Thoracic aorta (tissue), 2 donors: ENCODE data around the gene GNG4. TPM values are rescaled to one million over a fixed set of nuclear protein-coding genes. Genes with fewer than 3 reads are reported as not detected.

Source experiments
- ATAC-seq: fragments of 150-250 bp; one replicate; pipeline ENCODE4 v1.8.0; 2017; ENCODE audit warnings: low read depth; ENCODE audit not compliant: insufficient number of reproducible peaks, low FRiP score
- DNase-seq: peaks from one replicate; pipeline ENCODE4 v3.0.0-alpha.2; 2020; ENCODE audit warnings: low spot score
- H3K27ac ChIP-seq, 2 donors: fragments of 200-600 bp; sonication (generic); 1 replicate in 1 of 2; 2 replicates in 1 of 2; pipeline ENCODE4 v1.5.1; 2016; ENCODE audit warnings: mild to moderate bottlenecking in 2 of 2, moderate library complexity in 2 of 2
- H3K27me3 ChIP-seq: fragments of 200-600 bp; sonication (generic); replicated peaks from 2 replicates; pipeline ENCODE4 v1.6.0; 2016; ENCODE audit warnings: mild to moderate bottlenecking; ENCODE audit not compliant: insufficient read depth
- H3K36me3 ChIP-seq: fragments of 200-600 bp; sonication (generic); one replicate; pipeline ENCODE4 v1.5.1; 2016
- H3K4me1 ChIP-seq, 2 donors: fragments of 200-600 bp; sonication (generic); 1 replicate in 1 of 2; 2 replicates in 1 of 2; pipeline versions ENCODE4 v1.5.1 to v1.6.0; 2016; ENCODE audit warnings: low read depth in 2 of 2, mild to moderate bottlenecking in 1 of 2; ENCODE audit not compliant: control insufficient read depth in 1 of 2
- H3K4me3 ChIP-seq: fragments of 200-600 bp; sonication (generic); 2 replicates; pipeline ENCODE4 v1.5.1; 2016; ENCODE audit warnings: mild to moderate bottlenecking
- H3K9me3 ChIP-seq: fragments of 200-600 bp; sonication (generic); 2 replicates; pipeline ENCODE4 v1.5.1; 2016
- total RNA-seq, 2 donors: library from RNA; depleted of rRNA; stranded (reverse); fragments of >200 nt; gene quantifications; one replicate each; pipeline versions ENCODE4 v1.1.0 to v1.2.3, GENCODE V29; 2016
- TF ChIP-seq, protein P1 (sequence below): fragments of 200-600 bp; sonication (generic); IDR thresholded peaks from one replicate; pipeline ENCODE4 v1.5.1; 2019; ENCODE audit warnings: antibody characterized with exemption

The GNG4 gene
- total RNA-seq, 2 donors from 2014 or later, result 0.28 TPM; not detected in 1

DNA sequence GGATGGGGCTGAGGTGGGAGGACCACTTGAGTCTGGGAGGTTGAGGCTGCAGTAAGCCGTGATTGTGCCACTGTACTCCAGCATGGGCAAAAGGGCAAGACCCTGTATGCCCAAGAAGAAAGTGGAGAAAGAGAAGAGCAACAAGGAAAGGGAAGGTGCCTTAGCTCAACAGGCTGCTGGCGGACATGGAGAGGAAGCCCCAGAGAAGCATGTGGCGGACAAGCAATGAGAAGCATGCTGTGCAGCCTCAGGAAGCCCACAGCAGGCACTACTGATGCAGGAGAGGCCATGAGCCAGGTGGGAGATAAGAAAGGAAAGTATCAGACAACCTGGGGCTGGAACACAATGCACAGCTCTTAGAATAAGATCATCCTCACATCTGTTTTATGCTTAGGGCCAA, 32.6 kb upstream of the GNG4 start:
- DNase-seq, result no peak
- no peak for ATAC-seq
- H3K9me3 ChIP-seq, result no peaks in the 10 kb centered on the region
- peaks cover 12% of the 10 kb centered on the region for H3K36me3 ChIP-seq
- no peak overlapping the region for H3K4me3 ChIP-seq
- no peaks in the 10 kb centered on the region for H3K4me1 ChIP-seq
- H3K27me3 ChIP-seq, result no peaks in the 10 kb centered on the region
- TF ChIP-seq, protein P1, sequence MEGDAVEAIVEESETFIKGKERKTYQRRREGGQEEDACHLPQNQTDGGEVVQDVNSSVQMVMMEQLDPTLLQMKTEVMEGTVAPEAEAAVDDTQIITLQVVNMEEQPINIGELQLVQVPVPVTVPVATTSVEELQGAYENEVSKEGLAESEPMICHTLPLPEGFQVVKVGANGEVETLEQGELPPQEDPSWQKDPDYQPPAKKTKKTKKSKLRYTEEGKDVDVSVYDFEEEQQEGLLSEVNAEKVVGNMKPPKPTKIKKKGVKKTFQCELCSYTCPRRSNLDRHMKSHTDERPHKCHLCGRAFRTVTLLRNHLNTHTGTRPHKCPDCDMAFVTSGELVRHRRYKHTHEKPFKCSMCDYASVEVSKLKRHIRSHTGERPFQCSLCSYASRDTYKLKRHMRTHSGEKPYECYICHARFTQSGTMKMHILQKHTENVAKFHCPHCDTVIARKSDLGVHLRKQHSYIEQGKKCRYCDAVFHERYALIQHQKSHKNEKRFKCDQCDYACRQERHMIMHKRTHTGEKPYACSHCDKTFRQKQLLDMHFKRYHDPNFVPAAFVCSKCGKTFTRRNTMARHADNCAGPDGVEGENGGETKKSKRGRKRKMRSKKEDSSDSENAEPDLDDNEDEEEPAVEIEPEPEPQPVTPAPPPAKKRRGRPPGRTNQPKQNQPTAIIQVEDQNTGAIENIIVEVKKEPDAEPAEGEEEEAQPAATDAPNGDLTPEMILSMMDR, result no peak
- H3K27ac ChIP-seq, result no peak overlapping the region

DNA sequence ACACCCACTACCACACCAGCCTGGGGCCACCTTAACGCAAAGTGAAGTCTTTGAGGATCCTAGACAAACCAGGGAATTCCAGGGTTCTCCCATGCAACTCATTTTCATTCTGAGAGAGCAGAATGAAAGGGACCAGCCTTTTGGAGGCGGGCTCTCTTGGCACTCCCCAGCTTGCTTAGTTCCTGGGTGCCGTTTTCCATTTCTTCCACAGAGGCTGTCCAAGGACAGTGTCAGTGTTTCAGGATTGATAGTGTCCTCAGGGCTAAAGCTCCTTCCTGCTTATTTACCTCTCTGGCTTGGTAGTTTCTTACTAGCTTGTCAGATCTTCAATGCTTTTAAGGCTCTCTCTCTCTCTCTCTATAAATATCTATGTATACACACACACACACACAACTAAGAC, 30.1 kb upstream of the GNG4 start:
- H3K27me3 ChIP-seq, result no peaks in the 10 kb centered on the region
- peaks cover 4% of the 10 kb centered on the region for H3K9me3 ChIP-seq
- H3K4me1 ChIP-seq, result no peaks in the 10 kb centered on the region
- DNase-seq (no peak), ATAC-seq (no peak)
- H3K36me3 ChIP-seq, result peaks cover 25% of the 10 kb centered on the region
- no peak overlapping the region for H3K27ac ChIP-seq
- H3K4me3 ChIP-seq, result no peak overlapping the region
- TF ChIP-seq, protein P1, result no peak

DNA sequence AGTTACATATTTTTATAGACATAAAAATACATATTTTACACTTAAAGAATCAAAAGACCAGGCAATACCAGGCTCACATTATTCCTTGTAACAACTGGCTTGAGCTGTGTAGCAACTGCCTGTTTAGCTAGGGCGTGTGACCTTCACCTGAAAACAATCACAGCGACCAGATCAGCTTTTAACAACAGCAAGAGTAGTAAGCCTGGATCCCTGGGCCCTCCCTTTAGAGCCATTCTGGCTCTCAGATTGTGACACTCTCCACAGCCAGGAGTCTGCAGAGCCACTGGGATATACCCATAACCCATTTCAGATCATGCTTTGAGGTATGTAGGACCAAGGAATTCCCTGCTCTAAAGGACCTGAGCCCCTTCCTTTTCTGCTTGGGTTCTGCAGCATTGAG, 29.4 kb upstream of the GNG4 start:
- Histone ChIP-seq H3K27me3 (no peaks in the 10 kb centered on the region), H3K9me3 (peaks cover 4% of the 10 kb centered on the region), H3K4me1 (no peaks in the 10 kb centered on the region), H3K36me3 (peaks cover 24% of the 10 kb centered on the region), H3K27ac (no peak overlapping the region), H3K4me3 (no peak overlapping the region)
- DNase-seq (no peak), ATAC-seq (no peak)
- TF ChIP-seq, protein P1, result no peak

DNA sequence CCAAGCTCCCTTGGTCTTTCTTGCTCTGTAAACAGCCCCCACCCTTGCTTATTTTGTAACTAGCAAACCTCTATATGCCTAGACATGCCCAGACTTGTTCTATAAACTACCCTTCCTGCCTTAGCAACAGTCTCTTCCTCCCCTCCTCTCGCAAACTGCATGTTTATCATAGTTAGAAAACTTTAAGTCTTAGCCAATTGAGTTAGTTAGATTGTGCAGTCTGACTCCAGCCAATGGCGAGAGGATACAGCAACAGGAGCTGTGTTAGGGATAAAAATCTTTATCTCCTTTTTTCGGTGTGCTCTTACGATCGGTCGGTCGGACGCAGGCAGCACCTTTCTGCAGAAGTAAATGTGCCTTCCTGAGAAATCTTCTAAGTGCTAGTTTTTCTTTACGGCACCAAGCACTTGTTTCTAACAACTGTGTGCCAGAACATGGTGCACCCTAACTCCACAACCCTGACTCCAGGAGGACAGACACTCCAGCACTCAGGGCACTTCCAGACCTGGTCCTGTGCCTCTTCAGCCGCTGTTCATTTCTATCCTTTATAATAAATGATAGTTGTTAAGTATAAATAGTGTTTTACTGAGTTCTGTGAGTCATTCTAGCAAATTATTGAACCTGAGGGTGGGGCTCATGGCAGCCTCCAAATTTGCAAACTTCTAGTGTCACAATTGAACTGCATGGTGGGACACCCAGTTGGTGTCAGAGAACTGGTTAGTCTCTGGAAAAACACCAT, 25.7 kb upstream of the GNG4 start:
- TF ChIP-seq, protein P1, result no peak
- no peak for ATAC-seq
- Histone ChIP-seq H3K27ac (no peak overlapping the region), H3K4me1 (no peaks in the 10 kb centered on the region), H3K4me3 (no peak overlapping the region), H3K27me3 (no peaks in the 10 kb centered on the region), H3K9me3 (peaks cover 15% of the 10 kb centered on the region), H3K36me3 (peaks cover 32% of the 10 kb centered on the region)
- DNase-seq, result no peak

DNA sequence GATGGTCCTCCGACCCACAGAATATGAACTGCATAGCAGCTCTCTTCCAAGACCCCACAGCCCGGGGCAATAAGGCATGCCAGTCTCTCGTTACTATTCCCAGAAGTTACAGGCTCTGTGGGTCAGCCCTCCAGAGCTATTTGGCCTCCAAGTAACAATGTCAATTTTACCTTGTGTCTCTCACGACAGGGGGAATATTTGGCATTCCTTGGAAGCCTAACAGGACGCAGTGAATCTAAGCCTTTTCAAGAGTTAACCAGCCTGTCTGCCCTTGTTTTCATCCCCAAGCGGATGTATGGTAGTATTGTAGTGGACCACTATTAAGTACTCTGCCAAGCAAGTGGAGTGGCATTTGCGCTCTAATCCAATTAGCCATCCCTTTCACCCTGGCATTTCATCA, 24.4 kb upstream of the GNG4 start:
- Histone ChIP-seq H3K4me3 (no peak overlapping the region), H3K27me3 (no peaks in the 10 kb centered on the region), H3K27ac (no peak overlapping the region), H3K36me3 (peaks cover 40% of the 10 kb centered on the region), H3K4me1 (no peaks in the 10 kb centered on the region), H3K9me3 (peaks cover 25% of the 10 kb centered on the region)
- TF ChIP-seq, protein P1, result no peak
- DNase-seq (no peak), ATAC-seq (no peak)
